DLD1 (cell line): ENCODE measurements around the gene TMEM232.
"Not testable (repeated sequence)": the region's sequence is repeated elsewhere in the genome, so short reads cannot be mapped to it uniquely, and the experiment has no call there.

Experiments used
- in situ Hi-C: cut with HindIII; loops from 2 replicates; pipeline ENCODE4 v1.10.0; 2017; ENCODE audit warnings: low sequenced_read_pairs

Gene TMEM232

GRCh38 chr5:110707260-110707844, 19.1 kb downstream of the TMEM232 start:
- in situ Hi-C loops = no loop called here

GRCh38 chr5:110705349-110705748, 21.1 kb downstream of the TMEM232 start:
- in situ Hi-C loops = no loop called here

GRCh38 chr5:110703481-110703880, 23.0 kb downstream of the TMEM232 start:
- in situ Hi-C loops = no loop called here

- in situ Hi-C loops = no loop called here
Observed at GRCh38 chr5:110702704-110703103, 23.8 kb downstream of the TMEM232 start.

- in situ Hi-C loops = no loop called here
Observed at GRCh38 chr5:110702300-110702699, 24.2 kb downstream of the TMEM232 start.

- in situ Hi-C loops = not testable (repeated sequence)
Observed at GRCh38 chr5:110692669-110693068, 33.8 kb downstream of the TMEM232 start.

GRCh38 chr5:110690587-110690986, 35.9 kb downstream of the TMEM232 start:
- in situ Hi-C loops = not testable (repeated sequence)

- in situ Hi-C loops = no loop called here
Observed at GRCh38 chr5:110687485-110687884, 39.0 kb downstream of the TMEM232 start.

- in situ Hi-C loops = no loop called here
Observed at GRCh38 chr5:110686270-110686669, 40.2 kb downstream of the TMEM232 start.

- in situ Hi-C loops = no loop called here
Observed at GRCh38 chr5:110681953-110682352, 44.5 kb downstream of the TMEM232 start.

- in situ Hi-C loops = no loop called here
Observed at GRCh38 chr5:110681109-110681508, 45.4 kb downstream of the TMEM232 start.

- in situ Hi-C loops = not testable (repeated sequence)
Observed at GRCh38 chr5:110676554-110676953, 49.9 kb downstream of the TMEM232 start.

GRCh38 chr5:110665184-110665726, 61.2 kb downstream of the TMEM232 start:
- in situ Hi-C loops = no loop called here

- in situ Hi-C loops = no loop called here
Observed at GRCh38 chr5:110663525-110663924, 62.9 kb downstream of the TMEM232 start.

GRCh38 chr5:110658006-110658405, 68.5 kb downstream of the TMEM232 start:
- in situ Hi-C loops = no loop called here

- in situ Hi-C loops = no loop called here
Observed at GRCh38 chr5:110653231-110653970, 73.1 kb downstream of the TMEM232 start.

- in situ Hi-C loops = no loop called here
Observed at GRCh38 chr5:110651507-110651906, 75.0 kb downstream of the TMEM232 start.

- in situ Hi-C loops = no loop called here
Observed at GRCh38 chr5:110644357-110644756, 82.1 kb downstream of the TMEM232 start.

GRCh38 chr5:110638970-110639902, 87.2 kb downstream of the TMEM232 start:
- in situ Hi-C loops = no loop called here

GRCh38 chr5:110634475-110634874, 92.0 kb downstream of the TMEM232 start:
- in situ Hi-C loops = no loop called here

GRCh38 chr5:110631236-110631635, 95.2 kb downstream of the TMEM232 start:
- in situ Hi-C loops = no loop called here
